Measurements from ENCODE around the gene CDAN1.

DNA sequence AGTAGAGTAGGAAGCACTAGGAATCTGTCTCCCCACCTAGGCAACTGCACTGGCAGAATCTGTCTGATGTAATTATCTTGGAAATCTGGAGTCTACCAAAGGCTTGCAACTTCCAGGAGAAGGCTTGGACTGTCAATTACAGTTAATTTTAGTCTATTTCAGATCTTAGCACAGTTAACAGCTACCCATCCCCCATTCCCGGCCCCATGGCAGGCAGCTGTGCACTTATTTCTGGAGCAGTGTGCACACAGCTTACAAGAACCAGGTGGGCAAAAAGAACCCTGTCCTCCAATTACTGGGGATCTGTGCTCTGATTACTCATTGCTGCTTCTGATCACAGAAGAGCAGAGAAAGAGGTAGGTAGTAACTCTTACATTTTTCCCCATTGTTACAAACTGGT is 12.3 kb upstream of the CDAN1 start:
- TF ChIP-seq, protein P1, sequence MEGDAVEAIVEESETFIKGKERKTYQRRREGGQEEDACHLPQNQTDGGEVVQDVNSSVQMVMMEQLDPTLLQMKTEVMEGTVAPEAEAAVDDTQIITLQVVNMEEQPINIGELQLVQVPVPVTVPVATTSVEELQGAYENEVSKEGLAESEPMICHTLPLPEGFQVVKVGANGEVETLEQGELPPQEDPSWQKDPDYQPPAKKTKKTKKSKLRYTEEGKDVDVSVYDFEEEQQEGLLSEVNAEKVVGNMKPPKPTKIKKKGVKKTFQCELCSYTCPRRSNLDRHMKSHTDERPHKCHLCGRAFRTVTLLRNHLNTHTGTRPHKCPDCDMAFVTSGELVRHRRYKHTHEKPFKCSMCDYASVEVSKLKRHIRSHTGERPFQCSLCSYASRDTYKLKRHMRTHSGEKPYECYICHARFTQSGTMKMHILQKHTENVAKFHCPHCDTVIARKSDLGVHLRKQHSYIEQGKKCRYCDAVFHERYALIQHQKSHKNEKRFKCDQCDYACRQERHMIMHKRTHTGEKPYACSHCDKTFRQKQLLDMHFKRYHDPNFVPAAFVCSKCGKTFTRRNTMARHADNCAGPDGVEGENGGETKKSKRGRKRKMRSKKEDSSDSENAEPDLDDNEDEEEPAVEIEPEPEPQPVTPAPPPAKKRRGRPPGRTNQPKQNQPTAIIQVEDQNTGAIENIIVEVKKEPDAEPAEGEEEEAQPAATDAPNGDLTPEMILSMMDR (IDR thresholded peaks at IDR 0.05; ENCODE audit: extremely low read depth in 1 of 2, insufficient read depth in 1 of 2, low read depth in 1 of 2, low read length in 2 of 2): no peak
- TF ChIP-seq FOS (IDR thresholded peaks at IDR 0.05; ENCODE audit: borderline replicate concordance, insufficient read depth, low read length): no peak
